HepG2 (cell line): ENCODE results near the gene NAIF1. TPM values are rescaled to one million over a fixed set of nuclear protein-coding genes. Genes with fewer than 3 reads are reported as not detected.

Experiments used
- FUBP1 ChIP-seq: sonication (generic); formaldehyde crosslinking; IDR thresholded peaks from 2 replicates; pipeline ENCODE4 v1.5.1; 2020; ENCODE audit warnings: missing genetic modification reagents, mild to moderate bottlenecking, borderline replicate concordance
- MAFG ChIP-seq: sonication (generic); formaldehyde crosslinking; IDR thresholded peaks from 2 replicates; pipeline ENCODE4 v1.5.1; 2020; ENCODE audit warnings: mild to moderate bottlenecking, missing genetic modification reagents
- MXD1 ChIP-seq: sonication (generic); formaldehyde crosslinking; IDR thresholded peaks from 2 replicates; pipeline ENCODE4 v1.4.0; 2020; ENCODE audit warnings: mild to moderate bottlenecking, missing genetic modification reagents
- SRSF1 ChIP-seq: fragments of 200-400 bp; formaldehyde crosslinking; optimal IDR thresholded peaks from 2 replicates; pipeline ENCODE3; 2017; ENCODE audit warnings: mild to moderate bottlenecking, low read depth, low read length, moderate library complexity
- YY1 ChIP-seq: IDR thresholded peaks from 2 replicates; pipeline ENCODE4 v1.6.1; 2011; ENCODE audit warnings: low read length, low read depth, moderate library complexity, mild to moderate bottlenecking; ENCODE audit not compliant: insufficient read depth, insufficient replicate concordance
- ZKSCAN1 ChIP-seq: fragments of 150-350 bp; IDR thresholded peaks from 2 replicates; pipeline ENCODE4 v1.6.1; 2014; ENCODE audit warnings: low read length
- ZNF10 ChIP-seq: sonication (generic); formaldehyde crosslinking; IDR thresholded peaks from 2 replicates; pipeline ENCODE4 v1.4.0; 2020; ENCODE audit warnings: mild to moderate bottlenecking, low read depth, missing genetic modification reagents, borderline replicate concordance
- ZNF878 ChIP-seq: sonication (generic); formaldehyde crosslinking; IDR thresholded peaks from 2 replicates; pipeline ENCODE4 v1.8.1; 2023; ENCODE audit warnings: mild to moderate bottlenecking, missing genetic modification reagents, moderate library complexity
- polyA plus RNA-seq, 8 experiments: library from polyadenylated mRNA; depleted of rRNA in 3 of 8; stranded (reverse) in 7 of 8; unstranded in 1 of 8; fragments of >200 nt; fragmentation: Illumina TruSeq in 4 of 8; extraction: Trizol in 4 of 8; gene quantifications; 2 replicates each; pipeline versions ENCODE4 v1.2.1 to v1.2.3, GENCODE V29; 2011 to 2016; ENCODE audit warnings: low read depth in 4 of 8, missing spikeins in 1 of 8, mixed read lengths in 1 of 8; ENCODE audit not compliant: insufficient read depth in 1 of 8
- total RNA-seq, 5 experiments: library from RNA; depleted of rRNA; stranded (reverse); fragments of >200 nt; fragmentation: Illumina TruSeq; extraction: Trizol; gene quantifications; 2 replicates each; pipeline ENCODE4 v1.2.3, GENCODE V29; 2016; ENCODE audit warnings: low read depth in 1 of 5
- TF ChIP-seq, protein P1 (sequence below): sonication (generic); formaldehyde crosslinking; IDR thresholded peaks from 2 replicates; pipeline ENCODE4 v1.4.0; 2020; ENCODE audit warnings: mild to moderate bottlenecking, missing genetic modification reagents
- TF ChIP-seq, protein P2 (sequence below): sonication (generic); formaldehyde crosslinking; IDR thresholded peaks from 2 replicates; pipeline ENCODE4 v1.4.0; 2020; ENCODE audit warnings: mild to moderate bottlenecking, missing genetic modification reagents
- TF ChIP-seq, protein P3 (sequence below), 2 experiments: fragments of 450-650 bp in 1 of 2; sonication (generic) in 1 of 2; formaldehyde crosslinking in 1 of 2; IDR thresholded peaks; 2 replicates each; pipeline versions ENCODE4 v1.6.1 to v1.8.0; 2016 to 2022; ENCODE audit warnings: antibody characterized with exemption in 1 of 2, mild to moderate bottlenecking in 1 of 2, missing genetic modification reagents in 1 of 2
- TF ChIP-seq, protein P4 (sequence below): sonication (generic); formaldehyde crosslinking; IDR thresholded peaks from 2 replicates; pipeline ENCODE4 v1.5.1; 2020; ENCODE audit warnings: mild to moderate bottlenecking, missing genetic modification reagents, borderline replicate concordance

NAIF1 gene
- total and polyA plus RNA-seq, 2 of the 13 experiments (the other 11 are each of a cell fraction or from before 2014, with no cell fraction given): 6.0 to 6.9 TPM

DNA sequence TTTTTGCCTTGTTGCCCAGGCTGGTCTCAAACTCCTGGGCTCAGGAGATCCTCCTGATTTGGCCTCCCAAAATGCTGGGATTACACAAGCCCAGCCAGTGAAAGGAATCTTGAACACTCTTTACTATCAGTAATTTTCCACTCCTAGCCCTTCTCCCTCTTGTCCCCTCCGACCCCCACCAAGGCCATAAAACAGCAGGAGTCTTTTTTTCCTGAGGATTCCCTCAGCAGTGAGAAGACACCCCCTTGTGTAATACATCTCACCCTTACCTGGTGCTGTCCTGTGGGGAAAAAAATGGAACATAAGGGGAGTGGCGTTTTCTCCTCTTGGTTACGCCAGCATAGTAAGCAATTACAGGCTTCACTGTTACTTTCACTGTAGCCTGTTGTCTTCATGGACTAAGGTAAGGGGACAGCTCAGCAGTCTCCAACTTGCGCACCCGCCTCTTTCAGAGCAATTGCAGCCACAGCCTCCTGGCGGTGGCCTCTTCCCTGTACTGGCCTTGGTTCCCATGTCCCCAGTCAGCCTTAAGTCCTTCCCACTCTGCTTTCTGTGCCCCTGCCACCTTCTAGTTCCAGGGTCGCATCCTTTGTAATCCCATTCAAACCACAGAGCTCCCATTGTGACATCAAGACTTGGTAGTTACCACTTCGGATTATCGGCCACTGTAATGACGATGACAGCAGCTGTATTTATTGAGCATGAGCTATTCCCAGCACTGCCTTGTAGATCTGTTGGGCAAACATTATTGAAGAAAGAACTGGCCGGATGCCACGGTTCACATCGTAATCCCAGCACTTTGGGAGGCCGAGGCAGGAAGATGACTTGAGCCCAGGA lies 10.0 kb downstream of the NAIF1 start (continued):
- TF ChIP-seq, protein P1, sequence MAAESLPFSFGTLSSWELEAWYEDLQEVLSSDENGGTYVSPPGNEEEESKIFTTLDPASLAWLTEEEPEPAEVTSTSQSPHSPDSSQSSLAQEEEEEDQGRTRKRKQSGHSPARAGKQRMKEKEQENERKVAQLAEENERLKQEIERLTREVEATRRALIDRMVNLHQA: no peak
- TF ChIP-seq ZNF878 (CRISPR knock-in tag) (no peak), ZKSCAN1 (no peak), ZNF10 (CRISPR knock-in tag) (no peak), SRSF1 (no peak), MAFG (no peak), YY1 (no peak), MXD1 (CRISPR knock-in tag) (no peak), FUBP1 (CRISPR knock-in tag) (no peak)
- TF ChIP-seq, protein P2, sequence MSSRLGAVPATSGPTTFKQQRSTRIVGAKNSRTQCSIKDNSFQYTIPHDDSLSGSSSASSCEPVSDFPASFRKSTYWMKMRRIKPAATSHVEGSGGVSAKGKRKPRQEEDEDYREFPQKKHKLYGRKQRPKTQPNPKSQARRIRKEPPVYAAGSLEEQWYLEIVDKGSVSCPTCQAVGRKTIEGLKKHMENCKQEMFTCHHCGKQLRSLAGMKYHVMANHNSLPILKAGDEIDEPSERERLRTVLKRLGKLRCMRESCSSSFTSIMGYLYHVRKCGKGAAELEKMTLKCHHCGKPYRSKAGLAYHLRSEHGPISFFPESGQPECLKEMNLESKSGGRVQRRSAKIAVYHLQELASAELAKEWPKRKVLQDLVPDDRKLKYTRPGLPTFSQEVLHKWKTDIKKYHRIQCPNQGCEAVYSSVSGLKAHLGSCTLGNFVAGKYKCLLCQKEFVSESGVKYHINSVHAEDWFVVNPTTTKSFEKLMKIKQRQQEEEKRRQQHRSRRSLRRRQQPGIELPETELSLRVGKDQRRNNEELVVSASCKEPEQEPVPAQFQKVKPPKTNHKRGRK (CRISPR knock-in tag): no peak
- TF ChIP-seq, protein P3, sequence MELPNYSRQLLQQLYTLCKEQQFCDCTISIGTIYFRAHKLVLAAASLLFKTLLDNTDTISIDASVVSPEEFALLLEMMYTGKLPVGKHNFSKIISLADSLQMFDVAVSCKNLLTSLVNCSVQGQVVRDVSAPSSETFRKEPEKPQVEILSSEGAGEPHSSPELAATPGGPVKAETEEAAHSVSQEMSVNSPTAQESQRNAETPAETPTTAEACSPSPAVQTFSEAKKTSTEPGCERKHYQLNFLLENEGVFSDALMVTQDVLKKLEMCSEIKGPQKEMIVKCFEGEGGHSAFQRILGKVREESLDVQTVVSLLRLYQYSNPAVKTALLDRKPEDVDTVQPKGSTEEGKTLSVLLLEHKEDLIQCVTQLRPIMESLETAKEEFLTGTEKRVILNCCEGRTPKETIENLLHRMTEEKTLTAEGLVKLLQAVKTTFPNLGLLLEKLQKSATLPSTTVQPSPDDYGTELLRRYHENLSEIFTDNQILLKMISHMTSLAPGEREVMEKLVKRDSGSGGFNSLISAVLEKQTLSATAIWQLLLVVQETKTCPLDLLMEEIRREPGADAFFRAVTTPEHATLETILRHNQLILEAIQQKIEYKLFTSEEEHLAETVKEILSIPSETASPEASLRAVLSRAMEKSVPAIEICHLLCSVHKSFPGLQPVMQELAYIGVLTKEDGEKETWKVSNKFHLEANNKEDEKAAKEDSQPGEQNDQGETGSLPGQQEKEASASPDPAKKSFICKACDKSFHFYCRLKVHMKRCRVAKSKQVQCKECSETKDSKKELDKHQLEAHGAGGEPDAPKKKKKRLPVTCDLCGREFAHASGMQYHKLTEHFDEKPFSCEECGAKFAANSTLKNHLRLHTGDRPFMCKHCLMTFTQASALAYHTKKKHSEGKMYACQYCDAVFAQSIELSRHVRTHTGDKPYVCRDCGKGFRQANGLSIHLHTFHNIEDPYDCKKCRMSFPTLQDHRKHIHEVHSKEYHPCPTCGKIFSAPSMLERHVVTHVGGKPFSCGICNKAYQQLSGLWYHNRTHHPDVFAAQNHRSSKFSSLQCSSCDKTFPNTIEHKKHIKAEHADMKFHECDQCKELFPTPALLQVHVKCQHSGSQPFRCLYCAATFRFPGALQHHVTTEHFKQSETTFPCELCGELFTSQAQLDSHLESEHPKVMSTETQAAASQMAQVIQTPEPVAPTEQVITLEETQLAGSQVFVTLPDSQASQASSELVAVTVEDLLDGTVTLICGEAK (IDR thresholded peaks at IDR 0.05): no peak
- TF ChIP-seq, protein P3 (CRISPR knock-in tag; IDR thresholded peaks at IDR 0.05): no peak
- TF ChIP-seq, protein P4, sequence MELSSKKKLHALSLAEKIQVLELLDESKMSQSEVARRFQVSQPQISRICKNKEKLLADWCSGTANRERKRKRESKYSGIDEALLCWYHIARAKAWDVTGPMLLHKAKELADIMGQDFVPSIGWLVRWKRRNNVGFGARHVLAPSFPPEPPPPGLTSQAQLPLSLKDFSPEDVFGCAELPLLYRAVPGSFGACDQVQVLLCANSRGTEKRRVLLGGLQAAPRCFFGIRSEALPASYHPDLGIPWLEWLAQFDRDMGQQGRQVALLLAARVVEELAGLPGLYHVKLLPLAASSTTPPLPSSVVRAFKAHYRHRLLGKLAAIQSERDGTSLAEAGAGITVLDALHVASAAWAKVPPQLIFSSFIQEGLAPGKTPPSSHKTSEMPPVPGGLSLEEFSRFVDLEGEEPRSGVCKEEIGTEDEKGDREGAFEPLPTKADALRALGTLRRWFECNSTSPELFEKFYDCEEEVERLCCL (CRISPR knock-in tag): no peak
